Sigmoid colon (tissue), 3 donors: ENCODE measurements around the gene AATF.

Experiments used
- CTCF ChIP-seq, 4 experiments: fragments of 450-650 bp in 3 of 4; fragments of 200-600 bp in 1 of 4; IDR thresholded peaks; one replicate each; pipeline ENCODE4 v1.5.1; 2016 to 2019; ENCODE audit warnings: antibody characterized with exemption in 4 of 4, mild to moderate bottlenecking in 3 of 4, moderate library complexity in 2 of 4
- POLR2A ChIP-seq, 2 donors: fragments of 450-650 bp; IDR thresholded peaks; one replicate each; pipeline ENCODE4 v1.6.1; 2016; ENCODE audit warnings: antibody characterized with exemption in 2 of 2, mild to moderate bottlenecking in 2 of 2, moderate library complexity in 2 of 2

- no peak for TF ChIP-seq CTCF (IDR thresholded peaks at IDR 0.05)
- no peak for TF ChIP-seq POLR2A (IDR thresholded peaks at IDR 0.05)
These were observed 37.8 kb upstream of the AATF start for GRCh38 chr17:36911001-36911400.
